B cell (primary cell): ENCODE measurements around the gene ITGB6. TPM values are rescaled to one million over a fixed set of nuclear protein-coding genes. Genes with fewer than 3 reads are reported as not detected.

ENCODE experiments used
- ATAC-seq: fragments of 200-7000 bp; cut with Tn5 transposase; one replicate; pipeline ENCODE4 v1.10.0; 2021; ENCODE audit warnings: low read depth, mild to moderate bottlenecking, moderate number of reproducible peaks, moderate library complexity
- CTCF ChIA-PET: fragments of 350-600 bp; sonication (Branson Sonifier 250); formaldehyde crosslinking; loops from one replicate; lab custom pipeline; 2021; ENCODE audit warnings: antibody characterized with exemption, inconsistent platforms; lab: Charles Lee
- POLR2A ChIA-PET: fragments of 350-600 bp; sonication (Branson Sonifier 250); formaldehyde crosslinking; loops from one replicate; lab custom pipeline; 2021; ENCODE audit warnings: antibody characterized with exemption; lab: Charles Lee
- DNase-seq: peaks from one replicate; pipeline ENCODE4 v3.0.0; 2013
- H2AFZ ChIP-seq: 2 replicates; pipeline ENCODE4 v1.6.1; 2012; ENCODE audit warnings: mild to moderate bottlenecking, low read depth, low read length; ENCODE audit not compliant: insufficient read depth, poor library complexity, severe bottlenecking
- H3K27ac ChIP-seq, 2 donors: 1 replicate in 1 of 2; 2 replicates in 1 of 2; pipeline ENCODE4 v1.5.1; 2012 to 2013; ENCODE audit warnings: low read length in 2 of 2, mild to moderate bottlenecking in 2 of 2, moderate library complexity in 1 of 2
- H3K27me3 ChIP-seq, 4 experiments: fragments of 200-600 bp in 1 of 4; sonication (generic) in 1 of 4; replicated peaks in 1 of 4; 1 replicate in 2 of 4; 2 replicates in 2 of 4; pipeline versions ENCODE4 v1.6.1 to v1.7.0; 2013 to 2016; ENCODE audit warnings: low read length in 3 of 4, mild to moderate bottlenecking in 2 of 4, mixed read lengths in 1 of 4, moderate library complexity in 1 of 4; ENCODE audit not compliant: insufficient read depth in 4 of 4, control insufficient read depth in 3 of 4; ENCODE audit errors: control extremely low read depth in 1 of 4
- H3K36me3 ChIP-seq, 2 experiments: replicated peaks in 1 of 2; 1 replicate in 1 of 2; 2 replicates in 1 of 2; pipeline versions ENCODE4 v1.6.1 to v1.7.1; 2013; ENCODE audit warnings: low read length in 1 of 2; ENCODE audit not compliant: insufficient read depth in 2 of 2, control insufficient read depth in 1 of 2; ENCODE audit errors: control extremely low read depth in 1 of 2, extremely low read depth in 1 of 2
- H3K4me1 ChIP-seq, 2 donors: fragments of 200-600 bp in 1 of 2; sonication (generic) in 1 of 2; 1 replicate in 1 of 2; 2 replicates in 1 of 2; pipeline versions ENCODE4 v1.5.1 to v1.6.1; 2013 to 2017; ENCODE audit warnings: low read length in 2 of 2; ENCODE audit not compliant: control insufficient read depth in 2 of 2, insufficient read depth in 2 of 2
- H3K4me2 ChIP-seq: replicated peaks from 2 replicates; pipeline ENCODE3; 2012; ENCODE audit warnings: mild to moderate bottlenecking, low read depth, low read length; ENCODE audit not compliant: poor library complexity, severe bottlenecking
- H3K4me3 ChIP-seq, 5 experiments: fragments of 200-600 bp in 1 of 5; sonication (generic) in 1 of 5; 1 replicate in 3 of 5; 2 replicates in 2 of 5; pipeline versions ENCODE4 v1.5.1 to v1.7.0; 2011 to 2016; ENCODE audit warnings: low read length in 4 of 5, mild to moderate bottlenecking in 4 of 5, low read depth in 2 of 5, control low read depth in 1 of 5, moderate library complexity in 1 of 5; ENCODE audit not compliant: insufficient read depth in 1 of 5; ENCODE audit errors: control extremely low read depth in 1 of 5, extremely low read depth in 1 of 5
- H3K79me2 ChIP-seq: fragments of 200-600 bp; sonication (generic); one replicate; pipeline ENCODE4 v1.6.0; 2016; ENCODE audit warnings: low read length; ENCODE audit not compliant: control insufficient read depth, insufficient read depth
- H3K9ac ChIP-seq: fragments of 200-600 bp; sonication (generic); 2 replicates; pipeline ENCODE4 v1.6.1; 2017; ENCODE audit warnings: mild to moderate bottlenecking, low read length, moderate library complexity
- H3K9me3 ChIP-seq, 3 donors: one replicate each; pipeline versions ENCODE4 v1.6.1 to v1.7.1; 2013; ENCODE audit warnings: low read length in 2 of 3; ENCODE audit not compliant: control insufficient read depth in 2 of 3, insufficient read depth in 1 of 3; ENCODE audit errors: control extremely low read depth in 1 of 3
- H4K20me1 ChIP-seq: 2 replicates; pipeline ENCODE4 v1.6.0; 2012; ENCODE audit warnings: mild to moderate bottlenecking, low read length; ENCODE audit not compliant: insufficient read depth, control insufficient read depth, poor library complexity, severe bottlenecking
- H3K27ac Mint-ChIP-seq: one replicate; pipeline ENCODE4 v1.8.0; 2021; ENCODE audit warnings: mixed read lengths
- H3K27me3 Mint-ChIP-seq: one replicate; pipeline ENCODE4 v1.8.0; 2021; ENCODE audit warnings: mixed read lengths
- H3K4me1 Mint-ChIP-seq: one replicate; pipeline ENCODE4 v1.8.0; 2021; ENCODE audit warnings: mixed read lengths
- H3K4me3 Mint-ChIP-seq: one replicate; pipeline ENCODE4 v1.8.0; 2021; ENCODE audit warnings: mixed read lengths
- H3K9me3 Mint-ChIP-seq: one replicate; pipeline ENCODE4 v1.8.0; 2022; ENCODE audit warnings: mixed read lengths; ENCODE audit not compliant: insufficient read depth
- CTCF ChIP-seq: fragments of 200-600 bp; IDR thresholded peaks from one replicate; pipeline ENCODE4 v1.8.0; 2022; ENCODE audit warnings: antibody characterized with exemption, mild to moderate bottlenecking
- EZH2 ChIP-seq: IDR thresholded peaks from 2 replicates; pipeline ENCODE4 v1.6.1; 2012; ENCODE audit warnings: borderline replicate concordance, low read depth, mild to moderate bottlenecking, moderate library complexity, low read length; ENCODE audit not compliant: insufficient read depth, poor library complexity, severe bottlenecking
- WGBS: methylation state at CpG from one replicate; pipeline ENCODE4 v1.1.5; 2013; ENCODE audit warnings: missing lambda C conversion rate; ENCODE audit not compliant: insufficient coverage; 5-methylcytosine and 5-hydroxymethylcytosine counted together
- intact Hi-C: fragments of 100-400 bp; cut with micrococcal nuclease; formaldehyde crosslinking; loops from one replicate; pipeline ENCODE4 v1.10.0; 2022
- polyA plus RNA-seq: library from polyadenylated mRNA; depleted of rRNA; stranded (reverse); fragments of >200 nt; gene quantifications from 2 replicates; pipeline ENCODE4 v1.2.3, GENCODE V29; 2012
- total RNA-seq, 2 donors: library from RNA; stranded (reverse); fragments of 120-200 nt in 1 of 2; gene quantifications; 1 replicate in 1 of 2; 2 replicates in 1 of 2; pipeline versions ENCODE4 v1.2.3 to v1.2.4, GENCODE V29; 2013 to 2022

ITGB6 gene
- total and polyA plus RNA-seq, 2 donors (not counting 1 experiment from before 2014, with no cell fraction given) = not detected

GRCh38 chr2:160221391-160222276 is 21.6 kb upstream of the ITGB6 start:
- no peaks in the 10 kb centered on the region for H3K9me3 ChIP-seq
- ChIA-PET POLR2A (no interaction called here), CTCF (no interaction called here)
- no peak overlapping the region for H3K4me3 ChIP-seq
- peaks cover 7% of the 10 kb centered on the region for H3K4me1 Mint-ChIP-seq
- no peaks in the 10 kb centered on the region for H3K79me2 ChIP-seq
- ATAC-seq (no peak), DNase-seq (no peak)
- H2AFZ ChIP-seq = no peak overlapping the region
- H3K4me3 Mint-ChIP-seq = no peak overlapping the region
- H3K9me3 Mint-ChIP-seq = no peaks in the 10 kb centered on the region
- H3K27me3 ChIP-seq = peaks cover 0 to 4% (median 0%) of the 10 kb centered on the region in 4 experiments
- no peaks in the 10 kb centered on the region for H4K20me1 ChIP-seq
- H3K27me3 Mint-ChIP-seq = peaks cover 9% of the 10 kb centered on the region
- intact Hi-C loops = no loop called here
- TF ChIP-seq EZH2 = no peak
- no peak for TF ChIP-seq CTCF
- H3K27ac ChIP-seq = no peak overlapping the region
- 94% methylated on average over 10 of the region's 12 CpGs for WGBS
- H3K36me3 ChIP-seq = no peaks in the 10 kb centered on the region
- no peak overlapping the region for H3K27ac Mint-ChIP-seq
- H3K9ac ChIP-seq = no peak overlapping the region
- H3K4me2 ChIP-seq = no peak overlapping the region
- H3K4me1 ChIP-seq = no peaks in the 10 kb centered on the region

GRCh38 chr2:160220545-160221009 is 20.5 kb upstream of the ITGB6 start:
- DNase-seq (no peak), ATAC-seq (no peak)
- Histone ChIP-seq H3K27ac (no peak overlapping the region), H3K36me3 (no peaks in the 10 kb centered on the region), H3K9ac (no peak overlapping the region), H3K79me2 (no peaks in the 10 kb centered on the region), H4K20me1 (no peaks in the 10 kb centered on the region), H3K4me3 (no peak overlapping the region), H3K9me3 (no peaks in the 10 kb centered on the region), H2AFZ (no peak overlapping the region), H3K27me3 (peaks cover 0 to 4% (median 0%) of the 10 kb centered on the region in 4 experiments), H3K4me2 (no peak overlapping the region), H3K4me1 (no peaks in the 10 kb centered on the region)
- peaks cover 7% of the 10 kb centered on the region for H3K4me1 Mint-ChIP-seq
- 72% methylated on average over 3 of the region's 4 CpGs for WGBS
- peaks cover 14% of the 10 kb centered on the region for H3K27me3 Mint-ChIP-seq
- no peak for TF ChIP-seq CTCF
- no peak for TF ChIP-seq EZH2
- CTCF ChIA-PET = no interaction called here
- H3K9me3 Mint-ChIP-seq = no peaks in the 10 kb centered on the region
- H3K4me3 Mint-ChIP-seq = no peak overlapping the region
- intact Hi-C loops = no loop called here
- POLR2A ChIA-PET = no interaction called here
- no peak overlapping the region for H3K27ac Mint-ChIP-seq
